ENCODE data around the gene DGAT2L6.
A peak's percentile ranks its signal among the peaks of the same experiment; 100 is the strongest.
"Not testable (repeated sequence)": the region's sequence is repeated elsewhere in the genome, so short reads cannot be mapped to it uniquely, and the experiment has no call there.

The DGAT2L6 gene

GRCh38 chrX:70196961-70197720 is 19.9 kb downstream of the DGAT2L6 start:
- DNase-seq: peak; percentile 16

GRCh38 chrX:70201732-70202131 is 24.4 kb downstream of the DGAT2L6 start:
- DNase-seq: no peak

GRCh38 chrX:70208479-70208878 is 31.2 kb downstream of the DGAT2L6 start:
- DNase-seq: no peak

GRCh38 chrX:70209570-70209969 is 32.3 kb downstream of the DGAT2L6 start:
- DNase-seq: not testable (repeated sequence)

- peak; percentile 77 for DNase-seq
Measured at GRCh38 chrX:70219938-70220764, 42.9 kb downstream of the DGAT2L6 start.

- no peak for DNase-seq
Measured at GRCh38 chrX:70226048-70226447, 48.8 kb downstream of the DGAT2L6 start.

GRCh38 chrX:70226687-70227086 is 49.4 kb downstream of the DGAT2L6 start:
- no peak for DNase-seq

GRCh38 chrX:70231666-70232065 is 54.4 kb downstream of the DGAT2L6 start:
- peak; percentile 62 for DNase-seq

- DNase-seq: no peak
Measured at GRCh38 chrX:70234355-70234754, 57.1 kb downstream of the DGAT2L6 start, which contains the start of gene AWAT1. AWAT1 (plus strand) TSS chrX:70234655; CDS start chrX:70234696, 41 bp downstream.

- DNase-seq: no peak
Measured at GRCh38 chrX:70240751-70241150, 63.5 kb downstream of the DGAT2L6 start.

- DNase-seq: no peak
Measured at GRCh38 chrX:70241501-70241900, 64.2 kb downstream of the DGAT2L6 start.

- not testable (repeated sequence) for DNase-seq
Measured at GRCh38 chrX:70243601-70244000, 66.3 kb downstream of the DGAT2L6 start.

GRCh38 chrX:70244881-70245280 is 67.6 kb downstream of the DGAT2L6 start:
- DNase-seq: no peak

- no peak for DNase-seq
Measured at GRCh38 chrX:70247252-70247651, 70.0 kb downstream of the DGAT2L6 start.

- DNase-seq: no peak
Measured at GRCh38 chrX:70252491-70252890, 75.2 kb downstream of the DGAT2L6 start.

- peak; percentile 13 for DNase-seq
Measured at GRCh38 chrX:70253377-70254062, 76.2 kb downstream of the DGAT2L6 start.

GRCh38 chrX:70254063-70254400 is 76.7 kb downstream of the DGAT2L6 start:
- peak; percentile 4 for DNase-seq

GRCh38 chrX:70254909-70255308 is 77.6 kb downstream of the DGAT2L6 start:
- no peak for DNase-seq
